Adrenal gland (tissue), 12 donors: Measurements from ENCODE around the gene OSBP2. TPM values are rescaled to one million over a fixed set of nuclear protein-coding genes. Genes with fewer than 3 reads are reported as not detected.

Experiments
- DNase-seq, 7 donors: peaks; one replicate each; pipeline ENCODE4 v3.0.0-alpha.2; 2019 to 2020
- H3K27ac ChIP-seq, 5 donors: fragments of 200-600 bp; sonication (generic) in 4 of 5; 1 replicate in 3 of 5; 2 replicates in 2 of 5; pipeline versions ENCODE4 v1.5.1 to v1.8.0; 2016 to 2020; ENCODE audit warnings: mild to moderate bottlenecking in 1 of 5
- H3K27me3 ChIP-seq: fragments of 200-600 bp; 2 replicates; pipeline ENCODE4 v1.8.0; 2021
- H3K36me3 ChIP-seq, 2 donors: fragments of 200-600 bp; replicated peaks in 1 of 2; 1 replicate in 1 of 2; 2 replicates in 1 of 2; pipeline versions ENCODE4 v1.5.1 to v1.8.0; 2018 to 2022
- H3K4me1 ChIP-seq, 2 donors: fragments of 200-600 bp; replicated peaks in 1 of 2; 1 replicate in 1 of 2; 2 replicates in 1 of 2; pipeline versions ENCODE4 v1.5.1 to v1.8.0; 2018 to 2021
- H3K4me3 ChIP-seq, 4 donors: fragments of 200-600 bp; sonication (generic) in 3 of 4; one replicate each; pipeline ENCODE4 v1.5.1; 2016 to 2018
- H3K9me3 ChIP-seq, 3 donors: fragments of 200-600 bp; sonication (generic) in 1 of 3; replicated peaks in 1 of 3; 1 replicate in 2 of 3; 2 replicates in 1 of 3; pipeline versions ENCODE4 v1.5.1 to v1.8.0; 2016 to 2021
- POLR2A ChIP-seq, 2 donors: fragments of 450-650 bp; IDR thresholded peaks; one replicate each; pipeline ENCODE4 v1.6.1; 2017; ENCODE audit warnings: antibody characterized with exemption in 2 of 2, mild to moderate bottlenecking in 2 of 2, moderate library complexity in 1 of 2
- whole genome bisulfite sequencing, 4 donors: extraction: QIAGEN DNeasy Blood & Tissue Kit in 2 of 4; methylation state at CpG; one replicate each; pipeline versions ENCODE4 v1.1.5 to v1.1.7; 2013 to 2017; 5-methylcytosine and 5-hydroxymethylcytosine counted together
- intact Hi-C, 2 donors: fragments of 100-400 bp; cut with DNase I; formaldehyde crosslinking; loops; one replicate each; pipeline versions ENCODE4 v1.14.1 to v1.15.0; 2022 to 2023
- polyA plus RNA-seq, 3 donors: library from polyadenylated mRNA; stranded (reverse); fragments of 200-250 nt in 2 of 3; fragments of 350-450 nt in 1 of 3; fragmentation: Illumina TruSeq in 1 of 3; extraction: RNeasy Lipid Tissue Mini Kit (QIAGEN cat#74804) in 1 of 3; gene quantifications; one replicate each; pipeline ENCODE4 v1.2.3, GENCODE V29; 2013 to 2014
- total RNA-seq, 9 donors: library from RNA; depleted of rRNA in 4 of 9; stranded (reverse); fragments of >200 nt in 4 of 9; fragments of 120-200 nt in 1 of 9; fragmentation: NEBNext Ultra II Directional in 1 of 9; extraction: Animal tissue kit (Norgen Biotek cat#: 25700) in 1 of 9; gene quantifications; one replicate each; pipeline versions ENCODE4 v1.1.0 to v1.2.4, GENCODE V29; 2013 to 2023
- TF ChIP-seq, protein P1 (sequence below), 6 experiments: fragments of 450-650 bp in 4 of 6; fragments of 200-600 bp in 2 of 6; sonication (generic) in 1 of 6; IDR thresholded peaks; 1 replicate in 5 of 6; 2 replicates in 1 of 6; pipeline versions ENCODE4 v1.5.1 to v1.8.0; 2016 to 2021; ENCODE audit warnings: antibody characterized with exemption in 6 of 6, mild to moderate bottlenecking in 2 of 6, moderate library complexity in 1 of 6
- donor health status: healthy with polysubstance abuse.
- donor health status: Bipolar disorder and iron deficiency.
- donor health status: DM: yes; HTN: yes; CAD: no.
- donor health status: DM: no; HTN: no; CAD: no.
- donor health status: DM: no; HTN: no; CAD: no.
- donor health status: DM: yes; HTN: yes; CAD: no.

The OSBP2 gene
- total and polyA plus RNA-seq, 12 donors: 7.3 to 35.6 (median 19.7) TPM

DNA sequence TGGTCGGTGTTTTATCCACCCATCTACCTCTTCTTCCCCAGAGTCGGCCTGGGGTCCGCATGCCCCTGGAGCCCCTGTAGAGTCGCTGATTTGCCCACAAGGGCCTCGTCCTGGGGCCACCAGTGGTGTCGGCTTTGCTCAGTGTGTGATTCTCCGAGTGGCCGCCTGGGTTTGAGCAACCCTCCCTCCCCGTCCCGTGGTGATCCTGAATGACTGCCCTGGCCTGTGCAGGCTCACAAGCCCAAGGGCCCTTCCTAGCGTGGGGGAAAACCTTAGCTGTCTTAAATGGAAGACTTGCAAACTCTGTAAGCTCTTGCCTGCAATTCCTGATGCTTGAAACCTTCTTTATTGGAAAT is 128.3 kb downstream of the OSBP2 start:
- Histone ChIP-seq H3K27me3 (no peaks in the 10 kb centered on the region), H3K36me3 (no peaks in the 10 kb centered on the region), H3K4me3 (no peak overlapping the region), H3K4me1 (peaks cover 0 to 14% of the 10 kb centered on the region in 2 donors), H3K27ac (no peak overlapping the region), H3K9me3 (no peaks in the 10 kb centered on the region)
- TF ChIP-seq, protein P1, sequence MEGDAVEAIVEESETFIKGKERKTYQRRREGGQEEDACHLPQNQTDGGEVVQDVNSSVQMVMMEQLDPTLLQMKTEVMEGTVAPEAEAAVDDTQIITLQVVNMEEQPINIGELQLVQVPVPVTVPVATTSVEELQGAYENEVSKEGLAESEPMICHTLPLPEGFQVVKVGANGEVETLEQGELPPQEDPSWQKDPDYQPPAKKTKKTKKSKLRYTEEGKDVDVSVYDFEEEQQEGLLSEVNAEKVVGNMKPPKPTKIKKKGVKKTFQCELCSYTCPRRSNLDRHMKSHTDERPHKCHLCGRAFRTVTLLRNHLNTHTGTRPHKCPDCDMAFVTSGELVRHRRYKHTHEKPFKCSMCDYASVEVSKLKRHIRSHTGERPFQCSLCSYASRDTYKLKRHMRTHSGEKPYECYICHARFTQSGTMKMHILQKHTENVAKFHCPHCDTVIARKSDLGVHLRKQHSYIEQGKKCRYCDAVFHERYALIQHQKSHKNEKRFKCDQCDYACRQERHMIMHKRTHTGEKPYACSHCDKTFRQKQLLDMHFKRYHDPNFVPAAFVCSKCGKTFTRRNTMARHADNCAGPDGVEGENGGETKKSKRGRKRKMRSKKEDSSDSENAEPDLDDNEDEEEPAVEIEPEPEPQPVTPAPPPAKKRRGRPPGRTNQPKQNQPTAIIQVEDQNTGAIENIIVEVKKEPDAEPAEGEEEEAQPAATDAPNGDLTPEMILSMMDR (IDR thresholded peaks at IDR 0.05): no peak
- no peak for TF ChIP-seq POLR2A (IDR thresholded peaks at IDR 0.05)
- no peak for DNase-seq
- intact Hi-C loops: no loop called here
- WGBS, 4 donors: 45 to 60% (median 51%) methylated on average over 6 to 11 of the region's 11 CpGs

DNA sequence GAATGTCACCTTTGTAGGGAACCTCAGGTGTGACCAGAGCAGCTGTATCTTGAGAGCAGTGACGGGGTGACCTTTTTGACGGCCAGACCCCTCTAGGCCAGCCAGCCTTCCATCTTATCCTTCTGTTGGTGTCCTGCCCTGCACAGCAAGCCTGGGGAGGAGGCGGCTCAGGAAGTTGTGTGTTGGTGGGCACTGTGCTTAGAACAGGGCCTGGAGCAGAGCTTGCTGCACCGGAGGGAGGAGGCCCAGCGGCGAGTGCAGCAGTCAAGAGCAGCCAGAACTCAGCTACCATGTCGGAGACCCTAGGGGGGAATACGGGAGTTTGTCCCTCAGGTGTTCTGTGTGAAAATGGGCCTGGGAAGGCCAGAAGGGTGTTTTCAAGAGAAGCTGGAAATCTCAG is 129.4 kb downstream of the OSBP2 start:
- Histone ChIP-seq H3K27ac (no peak overlapping the region), H3K4me1 (peaks cover 0 to 14% of the 10 kb centered on the region in 2 donors), H3K36me3 (no peaks in the 10 kb centered on the region), H3K27me3 (no peaks in the 10 kb centered on the region), H3K9me3 (no peaks in the 10 kb centered on the region), H3K4me3 (no peak overlapping the region)
- 90 to 98% (median 92%) methylated on average over 6 to 8 of the region's 8 CpGs for WGBS, 4 donors
- DNase-seq: no peak
- intact Hi-C loops: no loop called here
- no peak for TF ChIP-seq POLR2A (IDR thresholded peaks at IDR 0.05)
- TF ChIP-seq, protein P1 (IDR thresholded peaks at IDR 0.05): no peak

DNA sequence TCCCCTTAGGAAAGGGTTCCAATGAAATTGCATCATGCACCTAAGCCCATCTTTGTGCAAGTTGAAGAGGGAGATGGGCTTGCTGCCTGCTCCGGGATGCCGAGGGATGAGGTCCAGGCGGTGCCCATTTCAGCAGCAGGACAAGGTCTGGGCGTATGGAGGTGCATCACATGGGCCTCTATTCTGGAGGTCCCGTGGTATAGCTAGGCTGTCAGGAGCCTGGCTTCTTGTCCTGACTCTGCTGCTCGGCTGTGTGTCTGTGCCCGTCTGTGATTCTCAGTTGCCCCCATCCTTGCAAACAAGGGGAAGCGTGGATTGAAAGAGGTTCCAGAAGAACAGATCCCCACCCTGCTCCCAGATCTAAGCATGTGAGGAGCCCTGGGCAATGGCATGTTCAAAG is 130.0 kb downstream of the OSBP2 start:
- DNase-seq: no peak
- H3K4me1 ChIP-seq: peaks cover 0 to 14% of the 10 kb centered on the region in 2 donors
- H3K36me3 ChIP-seq: no peaks in the 10 kb centered on the region
- H3K27me3 ChIP-seq: no peaks in the 10 kb centered on the region
- no peak overlapping the region for H3K27ac ChIP-seq
- intact Hi-C loops: no loop called here
- H3K9me3 ChIP-seq: no peaks in the 10 kb centered on the region
- H3K4me3 ChIP-seq: no peak overlapping the region
- no peak for TF ChIP-seq POLR2A (IDR thresholded peaks at IDR 0.05)
- TF ChIP-seq, protein P1 (IDR thresholded peaks at IDR 0.05): no peak
- WGBS, 4 donors: 91 to 100% (median 97%) methylated on average over 3 to 8 of the region's 8 CpGs

DNA sequence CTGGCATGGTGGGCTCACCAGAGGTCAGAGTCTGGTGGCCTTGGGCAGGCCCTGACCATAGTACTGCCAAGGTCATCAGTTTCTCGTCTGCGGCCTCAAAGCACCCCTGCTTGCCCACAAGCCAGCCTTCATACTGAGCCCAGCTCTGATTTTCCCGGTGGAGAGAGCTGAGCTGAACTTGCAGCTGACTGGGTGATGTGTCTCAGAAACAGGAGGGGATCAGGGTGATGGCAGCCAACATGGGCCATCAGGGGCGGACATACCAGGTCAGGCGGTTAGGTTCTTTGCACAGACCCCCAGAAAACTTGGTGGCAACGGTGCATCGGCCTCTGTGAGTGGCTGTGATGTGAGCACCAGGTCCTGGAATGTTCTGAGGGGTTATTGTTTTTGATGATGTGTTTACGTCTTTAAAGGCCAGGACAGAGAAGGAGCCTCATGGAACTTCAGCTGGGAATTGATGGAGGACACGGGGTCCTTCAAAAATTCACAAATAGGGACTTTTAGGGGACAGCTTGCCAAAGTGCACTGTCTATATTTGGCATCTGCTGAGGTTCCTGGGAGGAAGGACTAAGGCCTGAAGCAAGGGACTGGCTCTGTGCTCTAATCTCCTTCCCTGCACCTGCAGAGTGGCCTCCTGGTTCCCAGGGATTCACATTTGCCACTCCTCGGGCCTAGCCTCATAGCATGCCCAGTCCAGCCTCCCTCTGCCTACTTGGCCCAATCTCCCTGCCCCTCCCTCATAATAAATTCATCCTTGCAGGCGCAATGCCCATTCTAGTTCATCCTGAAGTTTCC is 131.2 kb downstream of the OSBP2 start:
- Histone ChIP-seq H3K36me3 (no peaks in the 10 kb centered on the region), H3K4me3 (no peak overlapping the region), H3K27ac (no peak overlapping the region), H3K4me1 (peaks cover 0 to 19% of the 10 kb centered on the region in 2 donors), H3K9me3 (no peaks in the 10 kb centered on the region), H3K27me3 (no peaks in the 10 kb centered on the region)
- WGBS, 4 donors: 82 to 85% (median 84%) methylated on average over 5 to 11 of the region's 11 CpGs
- TF ChIP-seq, protein P1 (IDR thresholded peaks at IDR 0.05): no peak
- TF ChIP-seq POLR2A (IDR thresholded peaks at IDR 0.05): no peak
- intact Hi-C loops: no loop called here
- DNase-seq: no peak
